A673 (cell line): ENCODE data around the gene NF1. TPM values are rescaled to one million over a fixed set of nuclear protein-coding genes. Genes with fewer than 3 reads are reported as not detected.

Source experiments
- BruUV-seq: library from RNA; stranded (reverse); fragments of 400-500 nt; replicated peaks from 2 replicates; lab custom pipeline; 2021; lab: Mats Ljungman, UMichigan
- CTCF ChIA-PET: fragments of 300-600 bp; sonication (Branson Sonifier 250); formaldehyde crosslinking; loops from one replicate; lab custom pipeline; 2022; ENCODE audit warnings: antibody characterized with exemption; lab: Charles Lee
- POLR2A ChIA-PET: fragments of 300-600 bp; sonication (Branson Sonifier 250); formaldehyde crosslinking; loops from one replicate; lab custom pipeline; 2022; ENCODE audit warnings: antibody characterized with exemption; ENCODE audit not compliant: low non-redundant PET; lab: Charles Lee
- DNase-seq: peaks from one replicate; pipeline ENCODE4 v3.0.0-alpha.2; 2015; ENCODE audit warnings: low spot score
- H3K27ac ChIP-seq: fragments of 200-600 bp; sonication (generic); 2 replicates; pipeline ENCODE4 v1.5.1; 2016; ENCODE audit warnings: mixed run types, low read depth, mild to moderate bottlenecking, mixed read lengths, antibody characterized with exemption, low read length; ENCODE audit not compliant: poor library complexity, severe bottlenecking
- H3K27me3 ChIP-seq: fragments of 200-600 bp; sonication (generic); replicated peaks from 2 replicates; pipeline ENCODE4 v1.6.1; 2017; ENCODE audit warnings: mixed run types, low read depth, mild to moderate bottlenecking, mixed read lengths, antibody characterized with exemption, low read length; ENCODE audit not compliant: insufficient read depth, poor library complexity
- H3K36me3 ChIP-seq: fragments of 200-600 bp; sonication (generic); 2 replicates; pipeline ENCODE4 v1.6.1; 2016; ENCODE audit warnings: mixed run types, mild to moderate bottlenecking, mixed read lengths, antibody characterized with exemption, low read length; ENCODE audit not compliant: insufficient read depth, poor library complexity, severe bottlenecking
- H3K4me1 ChIP-seq: fragments of 200-600 bp; sonication (generic); 2 replicates; pipeline ENCODE4 v1.6.1; 2017; ENCODE audit warnings: mixed run types, mild to moderate bottlenecking, mixed read lengths, antibody characterized with exemption, low read length; ENCODE audit not compliant: insufficient read depth, poor library complexity, severe bottlenecking
- H3K4me3 ChIP-seq: fragments of 200-600 bp; sonication (generic); 2 replicates; pipeline ENCODE4 v1.5.1; 2016; ENCODE audit warnings: low read depth, mixed run types, mild to moderate bottlenecking, mixed read lengths, low read length; ENCODE audit not compliant: poor library complexity, severe bottlenecking
- H3K9me3 ChIP-seq: fragments of 200-600 bp; sonication (generic); 2 replicates; pipeline ENCODE4 v1.6.1; 2016; ENCODE audit warnings: mixed run types, low read depth, mild to moderate bottlenecking, mixed read lengths, antibody characterized with exemption, low read length; ENCODE audit not compliant: poor library complexity, severe bottlenecking
- EZH2 ChIP-seq: fragments of 200-600 bp; sonication (generic); IDR thresholded peaks from 2 replicates; pipeline ENCODE4 v1.6.1; 2017; ENCODE audit warnings: borderline replicate concordance, low read depth, mild to moderate bottlenecking, mixed read lengths, antibody characterized with exemption, low read length; ENCODE audit not compliant: poor library complexity, severe bottlenecking
- intact Hi-C: fragments of 100-400 bp; cut with micrococcal nuclease; formaldehyde crosslinking; loops from one replicate; pipeline ENCODE4 v1.10.0; 2022; ENCODE audit not compliant: unreplicated experiment
- total RNA-seq: library from RNA; stranded (reverse); gene quantifications from 2 replicates; pipeline ENCODE4 v1.2.3, GENCODE V29; 2021
- TF ChIP-seq, protein P1 (sequence below): fragments of 300-800, 200-600 bp; sonication (generic); conservative IDR thresholded peaks from 2 replicates; pipeline ENCODE4 v1.5.1; 2017; ENCODE audit warnings: low read depth, mild to moderate bottlenecking, antibody characterized with exemption, low read length, moderate library complexity, mixed read lengths

Gene NF1
- total RNA-seq, 1 experiment from 2014 or later: 32.1 TPM

DNA sequence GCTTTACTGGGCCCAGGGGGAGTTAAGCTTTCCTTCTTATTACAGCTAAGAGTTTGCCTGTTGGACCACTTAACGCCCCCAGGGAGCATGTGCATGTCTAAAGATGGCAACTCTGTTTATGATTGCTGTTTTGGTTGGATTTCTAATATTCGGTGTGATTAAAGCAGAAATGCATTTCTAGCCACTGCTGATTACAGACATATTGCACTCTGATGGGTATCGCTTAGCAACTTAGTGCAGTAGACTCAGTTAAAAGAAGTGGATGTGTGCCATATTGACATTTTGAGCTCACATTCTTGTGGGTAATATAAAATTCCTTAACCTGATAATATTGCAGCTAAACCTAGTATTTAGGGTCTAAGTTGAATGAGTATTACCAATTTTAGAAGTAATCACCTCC is 4.2 kb downstream of the NF1 start:
- intact Hi-C loops: no loop called here
- Histone ChIP-seq H3K27me3 (no peaks in the 10 kb centered on the region), H3K9me3 (no peaks in the 10 kb centered on the region), H3K36me3 (no peaks in the 10 kb centered on the region), H3K4me1 (no peaks in the 10 kb centered on the region), H3K4me3 (no peak overlapping the region), H3K27ac (no peak overlapping the region)
- ChIA-PET POLR2A (no interaction called here), CTCF (no interaction called here)
- BruUV-seq: no TSS peak
- no peak for DNase-seq
- no peak for TF ChIP-seq EZH2
- TF ChIP-seq, protein P1, sequence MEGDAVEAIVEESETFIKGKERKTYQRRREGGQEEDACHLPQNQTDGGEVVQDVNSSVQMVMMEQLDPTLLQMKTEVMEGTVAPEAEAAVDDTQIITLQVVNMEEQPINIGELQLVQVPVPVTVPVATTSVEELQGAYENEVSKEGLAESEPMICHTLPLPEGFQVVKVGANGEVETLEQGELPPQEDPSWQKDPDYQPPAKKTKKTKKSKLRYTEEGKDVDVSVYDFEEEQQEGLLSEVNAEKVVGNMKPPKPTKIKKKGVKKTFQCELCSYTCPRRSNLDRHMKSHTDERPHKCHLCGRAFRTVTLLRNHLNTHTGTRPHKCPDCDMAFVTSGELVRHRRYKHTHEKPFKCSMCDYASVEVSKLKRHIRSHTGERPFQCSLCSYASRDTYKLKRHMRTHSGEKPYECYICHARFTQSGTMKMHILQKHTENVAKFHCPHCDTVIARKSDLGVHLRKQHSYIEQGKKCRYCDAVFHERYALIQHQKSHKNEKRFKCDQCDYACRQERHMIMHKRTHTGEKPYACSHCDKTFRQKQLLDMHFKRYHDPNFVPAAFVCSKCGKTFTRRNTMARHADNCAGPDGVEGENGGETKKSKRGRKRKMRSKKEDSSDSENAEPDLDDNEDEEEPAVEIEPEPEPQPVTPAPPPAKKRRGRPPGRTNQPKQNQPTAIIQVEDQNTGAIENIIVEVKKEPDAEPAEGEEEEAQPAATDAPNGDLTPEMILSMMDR: no peak

DNA sequence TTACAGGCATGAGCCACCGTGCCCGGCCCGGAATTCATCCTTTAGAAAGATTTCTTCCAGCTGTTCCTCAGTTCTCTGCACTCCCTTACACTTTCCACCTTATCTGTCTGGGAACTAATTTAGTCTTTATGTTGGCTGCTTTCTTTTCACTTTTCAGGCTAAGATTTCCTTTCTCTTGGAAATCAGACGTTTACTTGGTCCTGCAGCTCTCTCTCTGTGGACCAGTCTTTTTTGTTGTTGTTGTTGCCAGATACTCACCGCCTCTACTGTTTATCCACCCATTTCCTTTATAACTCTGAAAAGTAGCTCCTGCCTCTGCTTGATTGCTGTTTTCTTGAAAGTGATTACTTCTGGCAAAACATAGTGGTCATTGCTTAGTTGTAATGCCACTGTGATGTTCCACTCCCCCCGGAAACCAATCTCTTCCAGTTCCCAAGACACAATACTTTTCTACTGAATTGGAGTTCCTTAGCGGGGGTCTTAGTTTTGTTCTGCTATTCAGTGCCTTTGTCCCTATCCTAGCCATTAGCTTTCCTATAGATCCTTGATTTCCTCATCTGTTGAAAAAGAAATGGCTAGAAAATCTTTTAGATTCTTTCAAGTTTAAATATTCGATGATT is 6.2 kb downstream of the NF1 start:
- no peak for TF ChIP-seq EZH2
- TF ChIP-seq, protein P1: no peak
- no peak for DNase-seq
- intact Hi-C loops: no loop called here
- no peaks in the 10 kb centered on the region for H3K36me3 ChIP-seq
- no peak overlapping the region for H3K4me3 ChIP-seq
- ChIA-PET CTCF (no interaction called here), POLR2A (no interaction called here)
- no peaks in the 10 kb centered on the region for H3K27me3 ChIP-seq
- H3K27ac ChIP-seq: no peak overlapping the region
- no TSS peak for BruUV-seq
- H3K9me3 ChIP-seq: no peaks in the 10 kb centered on the region
- no peaks in the 10 kb centered on the region for H3K4me1 ChIP-seq

DNA sequence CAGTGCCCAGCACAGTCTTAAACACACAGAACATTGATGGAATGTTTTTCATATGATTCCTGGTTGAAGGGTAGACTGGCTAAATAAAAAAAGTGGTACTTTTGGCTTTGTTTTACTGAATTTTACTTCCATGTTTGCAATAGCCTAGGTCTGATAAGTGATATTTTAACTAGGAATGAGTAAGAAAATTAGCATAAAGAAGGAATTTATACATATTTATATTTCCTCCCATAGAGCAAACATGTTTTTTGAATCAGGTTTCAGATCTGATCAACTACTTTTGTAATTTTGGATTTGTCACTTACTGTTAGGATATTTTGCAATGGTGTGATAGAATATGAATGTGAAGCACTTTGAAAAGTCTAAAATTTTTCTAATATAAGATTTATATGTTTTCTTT is 7.2 kb downstream of the NF1 start:
- no peak for TF ChIP-seq EZH2
- TF ChIP-seq, protein P1: no peak
- no TSS peak for BruUV-seq
- Histone ChIP-seq H3K4me1 (no peaks in the 10 kb centered on the region), H3K27me3 (no peaks in the 10 kb centered on the region), H3K9me3 (no peaks in the 10 kb centered on the region), H3K4me3 (no peak overlapping the region), H3K36me3 (no peaks in the 10 kb centered on the region), H3K27ac (no peak overlapping the region)
- no peak for DNase-seq
- POLR2A ChIA-PET: no interaction called here
- CTCF ChIA-PET: no interaction called here
- intact Hi-C loops: no loop called here
